Measurements from ENCODE around the gene CEP128. TPM values are rescaled to one million over a fixed set of nuclear protein-coding genes. Genes with fewer than 3 reads are reported as not detected.

Gene CEP128
- total and polyA plus RNA-seq, 2 experiments from 2014 or later, result 7.3 to 14.3 TPM

GRCh38 chr14:80536456-80536855, 405.1 kb downstream of the CEP128 start:
- H3K9me3 ChIP-seq (ENCODE audit: low read depth), result no peaks in the 10 kb centered on the region
- TF ChIP-seq, protein P1, sequence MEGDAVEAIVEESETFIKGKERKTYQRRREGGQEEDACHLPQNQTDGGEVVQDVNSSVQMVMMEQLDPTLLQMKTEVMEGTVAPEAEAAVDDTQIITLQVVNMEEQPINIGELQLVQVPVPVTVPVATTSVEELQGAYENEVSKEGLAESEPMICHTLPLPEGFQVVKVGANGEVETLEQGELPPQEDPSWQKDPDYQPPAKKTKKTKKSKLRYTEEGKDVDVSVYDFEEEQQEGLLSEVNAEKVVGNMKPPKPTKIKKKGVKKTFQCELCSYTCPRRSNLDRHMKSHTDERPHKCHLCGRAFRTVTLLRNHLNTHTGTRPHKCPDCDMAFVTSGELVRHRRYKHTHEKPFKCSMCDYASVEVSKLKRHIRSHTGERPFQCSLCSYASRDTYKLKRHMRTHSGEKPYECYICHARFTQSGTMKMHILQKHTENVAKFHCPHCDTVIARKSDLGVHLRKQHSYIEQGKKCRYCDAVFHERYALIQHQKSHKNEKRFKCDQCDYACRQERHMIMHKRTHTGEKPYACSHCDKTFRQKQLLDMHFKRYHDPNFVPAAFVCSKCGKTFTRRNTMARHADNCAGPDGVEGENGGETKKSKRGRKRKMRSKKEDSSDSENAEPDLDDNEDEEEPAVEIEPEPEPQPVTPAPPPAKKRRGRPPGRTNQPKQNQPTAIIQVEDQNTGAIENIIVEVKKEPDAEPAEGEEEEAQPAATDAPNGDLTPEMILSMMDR (IDR thresholded peaks at IDR 0.05; ENCODE audit: low read depth, low read length), result no peak
- no peaks in the 10 kb centered on the region for H3K4me1 ChIP-seq (ENCODE audit: low read depth)
- no peaks in the 10 kb centered on the region for H3K36me3 ChIP-seq
- DNase-seq (ENCODE audit: low read depth in 1 of 2, low spot score in 1 of 2), result no peak
- no peak overlapping the region for H3K27ac ChIP-seq
- H3K27me3 ChIP-seq, result no peaks in the 10 kb centered on the region
- no peak overlapping the region for H3K4me3 ChIP-seq

GRCh38 chr14:80535171-80535570, 406.4 kb downstream of the CEP128 start:
- TF ChIP-seq, protein P1 (IDR thresholded peaks at IDR 0.05; ENCODE audit: low read depth, low read length), result no peak
- H3K9me3 ChIP-seq (ENCODE audit: low read depth), result no peaks in the 10 kb centered on the region

DNA sequence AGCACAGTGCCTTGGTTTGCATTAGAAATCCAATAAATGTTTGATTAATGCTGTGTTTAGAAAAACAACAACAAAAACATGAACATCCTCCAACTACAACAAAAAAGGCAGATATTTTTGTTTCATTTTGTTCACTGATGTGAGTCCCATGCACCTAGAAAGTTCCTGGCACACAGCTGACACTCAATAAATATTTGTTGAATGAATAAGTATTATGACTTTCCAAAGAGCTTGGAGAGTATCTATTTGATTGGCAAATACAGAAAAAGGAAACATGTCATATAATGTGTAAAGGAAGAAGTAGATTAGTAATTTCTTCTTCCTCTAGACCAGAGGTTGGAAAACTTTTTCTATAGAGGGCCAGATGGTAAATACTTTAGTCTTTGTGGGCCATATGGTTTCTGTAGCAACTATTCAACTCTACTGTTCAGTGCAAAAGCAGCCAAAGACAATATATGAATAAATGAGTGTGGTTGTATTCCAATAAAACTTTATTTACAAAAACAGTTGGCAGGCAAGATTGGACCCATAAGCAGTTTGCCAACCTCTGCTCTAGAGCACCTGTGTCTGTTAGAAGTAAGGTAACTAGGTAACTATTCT, 417.9 kb downstream of the CEP128 start:
- no peak overlapping the region for H3K4me3 ChIP-seq
- TF ChIP-seq, protein P1 (IDR thresholded peaks at IDR 0.05; ENCODE audit: low read depth, low read length), result no peak
- H3K36me3 ChIP-seq, result no peaks in the 10 kb centered on the region
- H3K4me1 ChIP-seq (ENCODE audit: low read depth), result no peaks in the 10 kb centered on the region
- DNase-seq (ENCODE audit: low read depth in 1 of 2, low spot score in 1 of 2), result no peak
- no peaks in the 10 kb centered on the region for H3K27me3 ChIP-seq
- H3K27ac ChIP-seq, result no peak overlapping the region
- H3K9me3 ChIP-seq (ENCODE audit: low read depth), result no peaks in the 10 kb centered on the region

More at GRCh38 chr14:80535171-80535570, 406.4 kb downstream of the CEP128 start:
- Histone ChIP-seq H3K27me3 (no peaks in the 10 kb centered on the region), H3K4me3 (no peak overlapping the region), H3K4me1 (ENCODE audit: low read depth) (no peaks in the 10 kb centered on the region), H3K36me3 (no peaks in the 10 kb centered on the region), H3K27ac (no peak overlapping the region)
- peak; percentile 2 to 26 for DNase-seq (ENCODE audit: low read depth in 1 of 2, low spot score in 1 of 2)

GRCh38 chr14:80522936-80523335, 418.6 kb downstream of the CEP128 start:
- no peaks in the 10 kb centered on the region for H3K36me3 ChIP-seq
- H3K27me3 ChIP-seq, result no peaks in the 10 kb centered on the region
- H3K27ac ChIP-seq, result no peak overlapping the region
- H3K4me3 ChIP-seq, result no peak overlapping the region
- TF ChIP-seq, protein P1 (IDR thresholded peaks at IDR 0.05; ENCODE audit: low read depth, low read length), result no peak
- H3K9me3 ChIP-seq (ENCODE audit: low read depth), result no peaks in the 10 kb centered on the region
- DNase-seq (ENCODE audit: low read depth in 1 of 2, low spot score in 1 of 2), result no peak
- H3K4me1 ChIP-seq (ENCODE audit: low read depth), result no peaks in the 10 kb centered on the region

- Histone ChIP-seq H3K27ac (no peak overlapping the region), H3K9me3 (ENCODE audit: low read depth) (no peaks in the 10 kb centered on the region), H3K4me1 (ENCODE audit: low read depth) (no peaks in the 10 kb centered on the region), H3K27me3 (no peaks in the 10 kb centered on the region), H3K36me3 (no peaks in the 10 kb centered on the region), H3K4me3 (no peak overlapping the region)
- TF ChIP-seq, protein P1 (IDR thresholded peaks at IDR 0.05; ENCODE audit: low read depth, low read length), result no peak
- DNase-seq (ENCODE audit: low read depth in 1 of 2, low spot score in 1 of 2), result no peak
Observed at GRCh38 chr14:80522411-80522810, 419.1 kb downstream of the CEP128 start.
